D341Med (cell line): ENCODE data around the gene NKX2-8.

Source experiments
- DNase-seq: peaks from one replicate; pipeline ENCODE4 v3.0.0; 2012; ENCODE audit warnings: low spot score

NKX2-8 gene

GRCh38 chr14:36582011-36582873, at the start of gene NKX2-8:
Gene NKX2-8 (minus strand): TSS chr14:36582614. CDS start chr14:36582389, 225 bp downstream.
- DNase-seq, result no peak

GRCh38 chr14:36627981-36628380, 45.6 kb upstream of the NKX2-8 start:
- DNase-seq, result no peak

- DNase-seq, result no peak
Observed at GRCh38 chr14:36626151-36626550, 43.7 kb upstream of the NKX2-8 start.

- DNase-seq, result no peak
Observed at GRCh38 chr14:36625436-36625835, 43.0 kb upstream of the NKX2-8 start.

GRCh38 chr14:36625014-36625413, 42.6 kb upstream of the NKX2-8 start:
- no peak for DNase-seq

- no peak for DNase-seq
Observed at GRCh38 chr14:36619853-36620252, 37.4 kb upstream of the NKX2-8 start.

- DNase-seq, result no peak
Observed at GRCh38 chr14:36619131-36619530, 36.7 kb upstream of the NKX2-8 start.

GRCh38 chr14:36618641-36619040, 36.2 kb upstream of the NKX2-8 start:
- DNase-seq, result no peak

- no peak for DNase-seq
Observed at GRCh38 chr14:36617824-36618223, 35.4 kb upstream of the NKX2-8 start.

- no peak for DNase-seq
Observed at GRCh38 chr14:36605506-36605857, 23.1 kb upstream of the NKX2-8 start.

- DNase-seq, result peak; percentile 66
Observed at GRCh38 chr14:36604757-36605505, 22.5 kb upstream of the NKX2-8 start.

- no peak for DNase-seq
Observed at GRCh38 chr14:36600431-36600830, 18.0 kb upstream of the NKX2-8 start.

- no peak for DNase-seq
Observed at GRCh38 chr14:36591482-36591881, 9.1 kb upstream of the NKX2-8 start.

GRCh38 chr14:36588788-36589187, 6.4 kb upstream of the NKX2-8 start:
- no peak for DNase-seq

GRCh38 chr14:36588119-36588518, 5.7 kb upstream of the NKX2-8 start:
- DNase-seq, result no peak

GRCh38 chr14:36585100-36585499, 2.7 kb upstream of the NKX2-8 start:
- no peak for DNase-seq

- DNase-seq, result no peak
Observed at GRCh38 chr14:36583893-36584811, 1.7 kb upstream of the NKX2-8 start.

- no peak for DNase-seq
Observed at GRCh38 chr14:36583242-36583892, 953 bp upstream of the NKX2-8 start.

GRCh38 chr14:36582874-36583241, 444 bp upstream of the NKX2-8 start:
- DNase-seq, result no peak

GRCh38 chr14:36580856-36581831, 1.3 kb downstream of the NKX2-8 start:
- DNase-seq, result peak; percentile 59
